ENCODE measurements around the gene ABCC8. TPM values are rescaled to one million over a fixed set of nuclear protein-coding genes. Genes with fewer than 3 reads are reported as not detected.

Gene ABCC8
- polyA plus RNA-seq (2013, experiment 1 of 2; ENCODE audit: insufficient read length): not detected
- 0.38 TPM for polyA plus RNA-seq (2013, experiment 2 of 2; ENCODE audit: insufficient read length)

- no peak for DNase-seq
Measured at GRCh38 chr11:17476317-17477083, at the start of gene ABCC8. Gene ABCC8, minus strand, starts transcription at chr11:17476845. Its CDS starts 69 bp downstream, at chr11:17476776.

GRCh38 chr11:17526326-17526725 is 49.7 kb upstream of the ABCC8 start:
- DNase-seq: no peak

GRCh38 chr11:17525570-17525969 is 48.9 kb upstream of the ABCC8 start:
- DNase-seq: no peak

- DNase-seq: no peak
Measured at GRCh38 chr11:17524221-17524620, 47.6 kb upstream of the ABCC8 start.

- no peak for DNase-seq
Measured at GRCh38 chr11:17522655-17523054, 46.0 kb upstream of the ABCC8 start.

GRCh38 chr11:17521106-17521900 is 44.7 kb upstream of the ABCC8 start:
- no peak for DNase-seq

- DNase-seq: no peak
Measured at GRCh38 chr11:17519061-17519885, 42.6 kb upstream of the ABCC8 start.

GRCh38 chr11:17518366-17518765 is 41.7 kb upstream of the ABCC8 start:
- no peak for DNase-seq

- DNase-seq: no peak
Measured at GRCh38 chr11:17517186-17517585, 40.5 kb upstream of the ABCC8 start.

GRCh38 chr11:17516551-17517150 is 40.0 kb upstream of the ABCC8 start:
- DNase-seq: no peak

- DNase-seq: no peak
Measured at GRCh38 chr11:17515443-17516176, 39.0 kb upstream of the ABCC8 start.

- DNase-seq: no peak
Measured at GRCh38 chr11:17514476-17514875, 37.8 kb upstream of the ABCC8 start.

- DNase-seq: no peak
Measured at GRCh38 chr11:17513853-17514252, 37.2 kb upstream of the ABCC8 start.

GRCh38 chr11:17512101-17512500 is 35.5 kb upstream of the ABCC8 start:
- DNase-seq: no peak

- no peak for DNase-seq
Measured at GRCh38 chr11:17511571-17511970, 34.9 kb upstream of the ABCC8 start.

- DNase-seq: no peak
Measured at GRCh38 chr11:17510507-17511206, 34.0 kb upstream of the ABCC8 start.

- DNase-seq: no peak
Measured at GRCh38 chr11:17508791-17509190, 32.1 kb upstream of the ABCC8 start.

- DNase-seq: peak; percentile 11
Measured at GRCh38 chr11:17508306-17508705, 31.7 kb upstream of the ABCC8 start.

GRCh38 chr11:17507773-17508172 is 31.1 kb upstream of the ABCC8 start:
- no peak for DNase-seq

GRCh38 chr11:17506942-17507341 is 30.3 kb upstream of the ABCC8 start:
- DNase-seq: no peak

GRCh38 chr11:17506314-17506713 is 29.7 kb upstream of the ABCC8 start:
- DNase-seq: no peak
